OCI-LY3 (cell line): ENCODE data around the gene PCAT6.

Source experiments
- H2AFZ ChIP-seq: fragments of 200-600, 300-600 bp; shearing (Covaris generic); 2 replicates; pipeline ENCODE4 v1.6.0; 2014; ENCODE audit warnings: antibody characterized with exemption, low read depth, low read length
- H3K27ac ChIP-seq: fragments of 200-600, 300-600 bp; sonication (generic); 2 replicates; pipeline ENCODE4 v1.5.1; 2014; ENCODE audit warnings: mild to moderate bottlenecking, low read length, moderate library complexity, mixed read lengths
- H3K27me3 ChIP-seq: fragments of 200-600, 300-600 bp; sonication (generic); 2 replicates; pipeline ENCODE4 v1.6.1; 2014; ENCODE audit warnings: low read depth, low read length, mixed read lengths
- H3K36me3 ChIP-seq: fragments of 200-600, 300-600 bp; sonication (generic); replicated peaks from 2 replicates; pipeline ENCODE3; 2014; ENCODE audit warnings: low read depth, low read length, mixed read lengths
- H3K4me1 ChIP-seq: fragments of 300-600, 200-600 bp; sonication (generic); 2 replicates; pipeline ENCODE4 v1.6.1; 2014; ENCODE audit warnings: low read length, mixed read lengths
- H3K4me2 ChIP-seq: fragments of 200-600, 300-600 bp; sonication (generic); 2 replicates; pipeline ENCODE4 v1.6.1; 2014; ENCODE audit warnings: low read length, mixed read lengths
- H3K4me3 ChIP-seq: fragments of 300-600, 200-600 bp; sonication (generic); 2 replicates; pipeline ENCODE4 v1.5.1; 2014; ENCODE audit warnings: antibody characterized with exemption, mild to moderate bottlenecking, low read length, moderate library complexity
- H3K79me2 ChIP-seq: fragments of 300-600, 200-600 bp; shearing (Covaris generic); 2 replicates; pipeline ENCODE4 v1.6.1; 2014; ENCODE audit warnings: mild to moderate bottlenecking, low read length, mixed read lengths
- H3K9ac ChIP-seq: fragments of 300-600, 200-600 bp; shearing (Covaris generic); 2 replicates; pipeline ENCODE4 v1.6.0; 2014; ENCODE audit warnings: mild to moderate bottlenecking, low read length, moderate library complexity
- H3K9me3 ChIP-seq: fragments of 200-600, 300-600 bp; shearing (Covaris generic); 2 replicates; pipeline ENCODE4 v1.6.1; 2014; ENCODE audit warnings: low read length, mixed read lengths; ENCODE audit not compliant: insufficient read depth
- H4K20me1 ChIP-seq: fragments of 200-600, 300-600 bp; sonication (generic); 2 replicates; pipeline ENCODE4 v1.6.1; 2016; ENCODE audit warnings: low read length, mixed read lengths; ENCODE audit not compliant: insufficient read depth
- EZH2phosphoT487 ChIP-seq: fragments of 200-600 bp; shearing (Covaris generic); IDR thresholded peaks from 2 replicates; pipeline ENCODE4 v1.6.1; 2018; ENCODE audit warnings: antibody characterized with exemption, mixed run types, low read depth
- TF ChIP-seq, protein P1 (sequence below): fragments of 200-600, 300-600 bp; sonication (generic); IDR thresholded peaks from 2 replicates; pipeline ENCODE4 v1.5.1; 2014; ENCODE audit warnings: antibody characterized with exemption, low read length, low read depth

The PCAT6 gene

DNA sequence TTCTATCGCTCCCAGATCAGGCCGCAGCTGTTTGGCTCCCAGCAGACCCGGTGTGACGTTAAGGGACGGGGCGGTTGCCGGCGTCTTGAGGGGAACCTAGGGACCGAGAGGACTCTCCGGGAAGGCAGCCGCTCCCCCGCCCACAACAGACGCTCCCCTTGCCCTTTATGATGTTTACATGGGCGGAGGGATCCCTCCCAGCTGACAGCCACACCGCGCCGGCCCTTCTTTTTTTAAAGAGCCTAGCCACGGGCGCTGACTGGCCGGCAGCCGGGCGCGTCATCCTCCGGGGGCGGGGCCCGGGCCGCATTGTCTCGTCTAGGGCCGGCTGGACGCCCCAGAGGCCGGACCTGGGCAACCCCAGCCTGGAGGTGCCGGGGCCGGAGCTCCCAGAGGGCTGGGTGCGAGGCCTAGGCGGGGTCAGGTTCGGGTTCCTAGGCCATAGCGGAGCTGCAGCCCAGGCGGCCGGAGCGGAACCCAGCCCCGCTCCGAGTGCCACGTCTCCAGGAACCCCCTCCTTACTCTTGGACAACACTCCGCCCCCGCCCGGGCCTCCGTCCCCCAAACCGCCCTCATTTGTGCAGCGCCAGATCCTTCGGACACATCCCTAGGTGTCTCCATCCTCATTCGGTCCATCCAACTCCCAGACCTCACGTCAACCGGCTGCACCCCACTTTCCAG, at the start of gene PCAT6:
TSS of gene PCAT6 (plus strand) at position 340 of the 681 bp plus-strand sequence.
- no peak within 1 kb of the TSS for H3K27ac ChIP-seq

DNA sequence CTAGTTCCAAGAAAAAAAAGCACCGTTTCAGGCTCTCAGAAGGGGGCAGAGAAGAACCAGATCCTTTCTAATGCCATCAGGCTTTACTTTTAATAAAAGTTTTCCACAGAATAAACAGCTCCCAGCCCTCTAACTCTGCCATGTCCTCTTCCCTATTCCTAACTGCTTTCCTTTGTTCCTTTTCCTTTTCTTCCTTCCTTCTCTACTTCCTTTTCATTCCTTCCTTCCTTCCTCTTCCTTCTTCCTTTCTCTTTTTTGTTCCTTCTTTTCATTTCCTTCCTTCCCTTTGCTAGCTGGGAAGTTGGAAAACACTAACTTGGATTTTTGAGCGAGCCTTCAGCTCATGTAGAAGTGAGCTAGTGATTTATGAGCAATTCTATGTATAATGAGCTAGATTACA, 48.7 kb upstream of the PCAT6 start:
- Histone ChIP-seq H3K9me3 (no peaks in the 10 kb centered on the region), H3K27me3 (no peaks in the 10 kb centered on the region), H3K79me2 (no peaks in the 10 kb centered on the region), H3K9ac (no peak overlapping the region), H3K27ac (no peak overlapping the region), H3K36me3 (peaks cover 25% of the 10 kb centered on the region), H3K4me2 (no peak overlapping the region), H3K4me1 (no peaks in the 10 kb centered on the region), H4K20me1 (no peaks in the 10 kb centered on the region), H3K4me3 (no peak overlapping the region), H2AFZ (no peak overlapping the region)
- TF ChIP-seq, protein P1, sequence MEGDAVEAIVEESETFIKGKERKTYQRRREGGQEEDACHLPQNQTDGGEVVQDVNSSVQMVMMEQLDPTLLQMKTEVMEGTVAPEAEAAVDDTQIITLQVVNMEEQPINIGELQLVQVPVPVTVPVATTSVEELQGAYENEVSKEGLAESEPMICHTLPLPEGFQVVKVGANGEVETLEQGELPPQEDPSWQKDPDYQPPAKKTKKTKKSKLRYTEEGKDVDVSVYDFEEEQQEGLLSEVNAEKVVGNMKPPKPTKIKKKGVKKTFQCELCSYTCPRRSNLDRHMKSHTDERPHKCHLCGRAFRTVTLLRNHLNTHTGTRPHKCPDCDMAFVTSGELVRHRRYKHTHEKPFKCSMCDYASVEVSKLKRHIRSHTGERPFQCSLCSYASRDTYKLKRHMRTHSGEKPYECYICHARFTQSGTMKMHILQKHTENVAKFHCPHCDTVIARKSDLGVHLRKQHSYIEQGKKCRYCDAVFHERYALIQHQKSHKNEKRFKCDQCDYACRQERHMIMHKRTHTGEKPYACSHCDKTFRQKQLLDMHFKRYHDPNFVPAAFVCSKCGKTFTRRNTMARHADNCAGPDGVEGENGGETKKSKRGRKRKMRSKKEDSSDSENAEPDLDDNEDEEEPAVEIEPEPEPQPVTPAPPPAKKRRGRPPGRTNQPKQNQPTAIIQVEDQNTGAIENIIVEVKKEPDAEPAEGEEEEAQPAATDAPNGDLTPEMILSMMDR, result no peak
- TF ChIP-seq EZH2phosphoT487, result no peak

More for the DNA sequence above, at the start of gene PCAT6:
- peak within 1 kb of the TSS; percentile 81 for H3K4me3 ChIP-seq
- peaks cover 24% of the 10 kb centered on the region for H3K79me2 ChIP-seq
- H3K27me3 ChIP-seq, result peaks cover 30% of the 10 kb centered on the region
- peaks cover 3% of the 10 kb centered on the region; the same call in 1 of the 2 replicates for H4K20me1 ChIP-seq
- H3K9me3 ChIP-seq, result no peaks in the 10 kb centered on the region
- peak within 1 kb of the TSS; percentile 94 for H3K4me2 ChIP-seq
- H3K36me3 ChIP-seq, result no peaks in the 10 kb centered on the region
- TF ChIP-seq EZH2phosphoT487, result no peak
- TF ChIP-seq, protein P1, result no peak
- peak within 1 kb of the TSS; percentile 66 for H3K9ac ChIP-seq
- H2AFZ ChIP-seq, result peak within 1 kb of the TSS; percentile 96
- peaks cover 18% of the 10 kb centered on the region for H3K4me1 ChIP-seq

DNA sequence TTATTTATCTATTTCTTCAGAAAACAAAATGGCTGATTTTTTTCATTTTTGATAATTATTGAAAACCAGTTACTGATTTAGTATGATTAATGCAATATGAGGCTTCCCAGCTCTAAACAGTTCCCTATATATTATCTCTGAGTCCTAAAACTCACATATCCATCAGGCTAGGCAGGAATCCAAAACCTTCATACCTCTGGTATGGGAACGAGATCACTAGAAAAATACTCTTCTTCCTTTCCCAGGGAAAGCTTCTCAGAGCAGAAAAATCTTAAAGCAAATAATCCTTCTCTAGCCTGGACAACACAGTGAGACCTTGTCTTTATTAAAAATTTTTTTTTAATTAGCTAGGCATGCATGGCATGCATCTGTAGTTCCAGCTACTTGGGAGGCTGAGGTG, 45.0 kb upstream of the PCAT6 start:
- no peak overlapping the region; the same call in 1 of the 2 replicates for H3K9ac ChIP-seq
- no peak overlapping the region for H3K4me3 ChIP-seq
- no peaks in the 10 kb centered on the region for H3K9me3 ChIP-seq
- no peak overlapping the region for H3K4me2 ChIP-seq
- no peaks in the 10 kb centered on the region for H3K79me2 ChIP-seq
- H3K27me3 ChIP-seq, result no peaks in the 10 kb centered on the region
- no peak overlapping the region for H2AFZ ChIP-seq
- H4K20me1 ChIP-seq, result no peaks in the 10 kb centered on the region
- no peak overlapping the region for H3K27ac ChIP-seq
- no peaks in the 10 kb centered on the region for H3K4me1 ChIP-seq
- peaks cover 22% of the 10 kb centered on the region for H3K36me3 ChIP-seq
- TF ChIP-seq EZH2phosphoT487, result no peak
- TF ChIP-seq, protein P1, result no peak

DNA sequence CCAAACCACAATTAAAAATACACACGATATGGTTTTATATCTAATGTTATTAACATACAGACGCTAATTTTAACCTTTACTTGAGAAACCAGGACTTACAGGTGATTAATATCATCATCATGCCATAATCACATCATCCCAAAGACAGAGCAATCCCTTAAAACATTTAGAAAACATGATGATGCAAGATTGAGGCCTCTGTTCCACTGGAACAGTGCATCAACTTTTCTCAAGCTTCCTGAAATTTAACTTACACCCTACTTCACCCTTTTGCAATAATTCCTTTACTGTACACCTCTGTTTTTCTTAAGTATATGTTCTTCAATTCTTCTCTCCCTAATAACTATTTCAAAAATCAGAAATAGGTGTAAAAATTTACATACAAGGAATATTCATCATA, 40.6 kb upstream of the PCAT6 start:
- Histone ChIP-seq H2AFZ (no peak overlapping the region), H3K4me3 (no peak overlapping the region), H3K79me2 (no peaks in the 10 kb centered on the region), H3K9me3 (no peaks in the 10 kb centered on the region), H3K4me2 (no peak overlapping the region), H3K27me3 (no peaks in the 10 kb centered on the region), H3K9ac (no peak overlapping the region), H3K4me1 (no peaks in the 10 kb centered on the region), H3K36me3 (peaks cover 23% of the 10 kb centered on the region), H3K27ac (no peak overlapping the region), H4K20me1 (peaks cover 4% of the 10 kb centered on the region; the same call in 1 of the 2 replicates)
- no peak for TF ChIP-seq EZH2phosphoT487
- TF ChIP-seq, protein P1, result no peak
